ENCODE data around the gene SOWAHB. TPM values are rescaled to one million over a fixed set of nuclear protein-coding genes. Genes with fewer than 3 reads are reported as not detected.

The SOWAHB gene, protein sequence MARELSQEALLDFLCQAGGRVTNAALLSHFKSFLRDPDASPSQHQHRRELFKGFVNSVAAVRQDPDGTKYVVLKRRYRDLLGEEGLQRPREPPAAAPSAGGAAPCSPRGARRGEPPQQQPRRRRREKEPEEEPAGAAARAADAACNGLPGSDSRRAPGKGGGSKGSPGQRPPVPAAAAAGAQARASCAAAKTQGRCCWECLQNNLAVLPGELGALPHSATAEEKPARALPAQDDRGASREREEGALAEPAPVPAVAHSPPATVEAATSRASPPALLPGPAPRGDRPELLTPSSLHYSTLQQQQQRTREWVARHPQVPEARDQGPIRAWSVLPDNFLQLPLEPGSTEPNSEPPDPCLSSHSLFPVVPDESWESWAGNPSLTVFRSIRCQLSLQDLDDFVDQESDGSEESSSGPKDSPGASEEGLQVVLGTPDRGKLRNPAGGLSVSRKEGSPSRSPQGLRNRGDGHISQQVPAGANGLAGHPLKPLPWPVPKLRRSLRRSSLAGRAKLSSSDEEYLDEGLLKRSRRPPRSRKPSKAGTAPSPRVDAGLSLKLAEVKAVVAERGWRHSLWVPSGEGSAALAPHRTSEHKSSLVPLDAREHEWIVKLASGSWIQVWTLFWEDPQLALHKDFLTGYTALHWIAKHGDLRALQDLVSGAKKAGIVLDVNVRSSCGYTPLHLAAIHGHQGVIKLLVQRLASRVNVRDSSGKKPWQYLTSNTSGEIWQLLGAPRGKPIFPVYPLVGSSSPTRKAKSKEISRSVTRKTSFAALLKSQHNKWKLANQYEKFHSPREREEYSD
- total RNA-seq: 0.82 TPM in 1 of 2 replicates, not detected in the other

- DNase-seq (ENCODE audit: extremely low read depth, low read depth, low spot score): no peak
Observed at GRCh38 chr4:76897536-76898384, at the start of gene SOWAHB. Gene SOWAHB, minus strand, starts transcription at chr4:76898144. Its CDS starts 295 bp downstream, at chr4:76897849.

DNA sequence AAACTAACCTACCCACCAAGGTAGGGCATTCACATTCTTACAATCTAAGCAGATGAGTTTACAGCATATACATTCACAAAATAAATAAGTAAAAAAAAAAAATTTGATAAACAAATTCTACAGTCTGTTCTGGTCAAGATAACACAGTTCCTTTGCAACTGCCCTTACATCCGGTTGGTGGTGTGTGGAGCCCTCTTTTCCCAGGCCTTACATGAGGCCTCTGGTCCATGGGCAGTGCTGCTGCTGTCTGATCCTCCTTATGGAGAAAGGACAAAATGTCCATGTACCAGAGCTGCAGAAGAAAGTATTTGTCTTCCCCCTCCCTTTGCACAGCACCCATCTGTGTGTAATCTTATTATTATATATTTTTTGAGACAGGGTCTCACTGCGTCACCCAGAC, 49.4 kb upstream of the SOWAHB start:
- no peak for DNase-seq (ENCODE audit: extremely low read depth, low read depth, low spot score)

DNA sequence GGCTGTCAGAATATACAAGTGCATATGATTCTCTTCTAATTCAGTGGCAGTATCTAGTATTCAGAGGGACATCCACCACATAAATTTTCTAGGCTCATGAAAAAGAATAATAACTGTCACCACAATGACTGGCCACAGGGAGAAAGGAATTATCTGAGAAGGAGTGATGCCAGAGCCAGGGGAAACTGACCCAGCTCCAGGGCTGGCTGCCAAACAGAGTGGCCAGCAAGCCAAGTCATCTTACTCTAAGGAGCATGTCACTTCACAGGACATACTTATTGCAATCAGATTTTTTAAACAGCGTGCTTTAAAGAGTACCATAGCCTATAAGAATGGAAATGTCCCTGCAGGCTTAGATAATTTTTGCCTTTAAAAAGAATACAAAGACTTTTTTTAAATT, 45.8 kb upstream of the SOWAHB start:
- DNase-seq (ENCODE audit: extremely low read depth, low read depth, low spot score): no peak

DNA sequence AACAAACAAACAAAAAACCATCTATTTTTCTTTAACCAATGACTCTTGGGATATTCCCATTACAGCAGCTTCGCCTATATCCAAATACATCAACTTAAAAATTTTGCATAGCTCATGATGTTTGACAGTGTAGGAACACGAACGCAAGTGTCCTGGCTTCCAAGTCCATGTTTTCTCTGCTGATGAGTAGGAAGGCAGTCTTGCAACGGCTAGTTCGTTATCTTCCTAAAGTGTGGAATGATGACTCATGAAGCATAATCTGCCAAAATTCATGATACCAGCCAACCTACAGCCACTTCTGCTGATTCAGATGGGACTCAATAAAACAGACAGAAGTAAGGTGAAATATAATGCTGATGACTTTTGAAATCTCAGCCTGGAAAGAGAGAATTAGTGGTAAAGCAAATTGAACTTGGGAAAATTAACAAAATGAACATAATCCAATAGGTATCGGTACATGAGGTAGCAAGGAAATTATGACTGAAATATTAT, 45.2 kb upstream of the SOWAHB start:
- no peak for DNase-seq (ENCODE audit: extremely low read depth, low read depth, low spot score)

GRCh38 chr4:76939184-76939583, 41.2 kb upstream of the SOWAHB start:
- DNase-seq (ENCODE audit: extremely low read depth, low read depth, low spot score): no peak

- DNase-seq (ENCODE audit: extremely low read depth, low read depth, low spot score): no peak
Observed at GRCh38 chr4:76931576-76932276, 33.8 kb upstream of the SOWAHB start.

- no peak for DNase-seq (ENCODE audit: extremely low read depth, low read depth, low spot score)
Observed at GRCh38 chr4:76931087-76931486, 33.1 kb upstream of the SOWAHB start.

DNA sequence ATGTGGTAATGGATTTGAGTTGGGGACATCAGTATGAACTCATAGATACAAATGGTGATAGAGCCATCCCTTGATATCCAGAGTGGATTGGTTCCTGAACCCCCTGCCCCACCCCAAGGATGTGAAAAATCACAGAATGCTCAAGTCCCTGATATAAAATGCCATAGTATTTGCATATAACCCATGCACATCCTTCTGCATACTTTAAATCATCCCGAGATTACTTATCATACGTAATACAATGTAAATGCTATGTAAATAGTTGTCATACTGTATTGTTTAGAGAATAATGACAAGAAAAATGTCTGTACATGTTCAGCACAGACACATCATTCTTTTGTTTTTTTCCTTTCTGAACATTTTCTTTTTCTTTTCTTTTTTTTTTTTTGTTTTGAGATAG, 32.7 kb upstream of the SOWAHB start:
- DNase-seq (ENCODE audit: extremely low read depth, low read depth, low spot score): no peak

DNA sequence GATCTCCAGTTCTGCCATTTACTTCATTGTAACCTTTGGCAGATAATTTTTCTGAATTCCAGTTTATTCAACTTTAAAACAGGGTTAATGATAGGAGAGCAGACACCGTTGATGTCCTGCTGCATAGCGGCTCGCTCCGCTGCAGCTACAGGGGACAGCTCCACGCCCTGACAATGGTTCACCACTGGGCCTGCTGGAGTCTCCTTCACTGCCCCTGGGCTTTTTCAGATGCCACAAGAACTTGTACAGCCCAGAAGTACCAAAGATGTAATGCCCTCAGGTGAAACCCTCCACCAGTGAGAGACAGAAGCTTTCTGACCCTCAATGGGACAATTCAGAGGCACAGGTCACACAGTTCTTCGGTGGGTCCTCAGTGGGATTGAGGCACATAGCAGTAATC, 28.9 kb upstream of the SOWAHB start:
- DNase-seq (ENCODE audit: extremely low read depth, low read depth, low spot score): no peak

DNA sequence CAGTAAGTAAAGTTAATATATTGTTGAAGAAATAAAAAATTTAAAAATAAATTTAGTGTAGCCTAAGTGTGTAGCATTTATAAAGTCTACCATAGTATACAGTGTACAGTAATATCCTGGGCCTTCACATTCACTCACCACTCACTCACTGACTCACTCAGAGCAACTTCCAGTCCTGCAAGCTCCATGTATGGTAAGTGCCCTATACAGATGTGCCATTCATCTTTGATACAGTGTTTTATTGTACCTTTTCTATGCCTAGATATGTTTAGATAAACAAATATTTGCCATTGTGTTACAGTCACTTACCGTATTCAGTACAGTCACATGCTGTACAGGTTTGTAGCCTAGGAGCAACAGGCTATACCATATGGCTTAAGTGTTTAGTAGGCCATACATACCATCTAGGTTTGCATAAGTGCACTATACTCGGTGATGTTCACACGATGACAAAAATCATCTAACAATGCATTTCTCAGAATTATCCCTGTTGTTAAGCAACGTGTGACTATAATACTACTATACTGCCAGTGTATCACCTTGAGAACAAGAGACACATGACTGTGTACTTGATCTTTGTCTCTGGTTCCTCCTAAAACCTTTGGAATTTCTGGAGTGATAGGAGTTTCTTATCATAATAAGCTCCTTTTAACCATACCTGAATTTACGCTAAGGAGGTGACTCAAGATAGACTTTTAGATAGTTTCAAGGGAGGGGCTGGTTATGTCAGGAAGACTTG, 25.8 kb upstream of the SOWAHB start:
- DNase-seq (ENCODE audit: extremely low read depth, low read depth, low spot score): no peak

DNA sequence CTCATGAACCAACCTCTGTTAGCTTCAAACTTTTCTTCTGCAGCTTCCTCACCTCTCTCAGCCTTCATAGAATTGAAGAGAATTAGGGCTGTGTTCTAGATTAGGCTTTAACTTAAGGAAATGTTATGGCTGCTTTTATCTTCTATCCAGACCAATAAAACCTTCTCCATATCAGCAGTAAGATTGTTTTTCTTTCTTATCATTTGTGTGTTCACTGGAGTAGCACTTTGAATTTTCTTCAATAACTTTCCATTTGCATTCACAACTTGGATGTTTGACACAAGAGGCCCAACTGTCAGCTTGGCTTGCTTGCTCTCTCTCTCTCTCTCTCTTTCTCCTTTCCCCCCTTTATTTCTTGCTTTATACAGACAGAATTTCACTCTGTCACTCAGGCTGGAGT, 22.8 kb upstream of the SOWAHB start:
- no peak for DNase-seq (ENCODE audit: extremely low read depth, low read depth, low spot score)

- DNase-seq (ENCODE audit: extremely low read depth, low read depth, low spot score): no peak
Observed at GRCh38 chr4:76909711-76910110, 11.8 kb upstream of the SOWAHB start.

DNA sequence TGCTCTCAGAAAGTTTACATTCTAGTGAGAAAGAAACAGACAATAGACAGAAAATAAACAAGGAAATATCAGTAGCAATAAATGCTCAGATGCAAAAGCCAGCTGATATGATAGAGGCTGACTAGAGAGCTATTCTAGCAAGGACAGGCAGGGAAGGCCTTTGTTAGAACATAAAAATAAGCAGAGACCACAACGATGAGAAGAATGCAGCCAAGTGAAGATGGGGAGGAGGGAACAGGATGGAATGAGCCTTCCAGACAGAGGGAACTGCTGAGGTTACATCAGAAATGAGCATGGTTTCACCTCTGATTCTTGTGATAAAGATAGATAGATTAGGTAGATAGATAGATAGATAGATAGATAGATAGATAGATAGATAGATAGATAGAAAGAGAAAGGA, 7.6 kb upstream of the SOWAHB start:
- no peak for DNase-seq (ENCODE audit: extremely low read depth, low read depth, low spot score)

DNA sequence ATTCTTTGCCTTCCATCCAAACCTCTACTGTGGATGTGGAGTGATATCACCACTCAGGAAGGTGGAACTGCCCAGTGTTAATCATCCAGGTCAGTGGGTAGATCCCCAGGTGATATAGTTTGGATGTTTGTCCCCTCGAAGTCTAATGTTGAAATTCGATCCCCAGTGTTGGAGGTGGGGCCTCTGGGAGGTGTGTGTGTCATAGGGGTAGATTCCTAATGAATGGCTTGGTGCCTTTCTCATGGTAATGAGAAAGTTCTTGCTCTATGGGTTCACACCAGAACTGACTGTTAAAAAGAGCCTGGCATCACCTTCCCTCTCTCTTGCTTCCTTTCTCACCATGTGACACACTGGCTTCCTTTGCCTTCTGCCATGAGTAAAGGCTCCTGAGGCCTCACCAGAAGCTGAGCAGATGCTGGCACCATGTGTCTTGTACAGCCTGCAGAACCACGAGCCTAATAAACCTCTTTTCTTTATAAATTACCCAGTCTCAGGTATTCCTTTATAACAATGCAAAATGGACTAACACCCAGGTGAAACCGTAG, 6.8 kb upstream of the SOWAHB start:
- DNase-seq (ENCODE audit: extremely low read depth, low read depth, low spot score): no peak

- DNase-seq (ENCODE audit: extremely low read depth, low read depth, low spot score): no peak
Observed at GRCh38 chr4:76902233-76902890, 4.4 kb upstream of the SOWAHB start.

GRCh38 chr4:76898949-76899645, 1.2 kb upstream of the SOWAHB start:
- DNase-seq (ENCODE audit: extremely low read depth, low read depth, low spot score): no peak

GRCh38 chr4:76898385-76898692, 395 bp upstream of the SOWAHB start:
- no peak for DNase-seq (ENCODE audit: extremely low read depth, low read depth, low spot score)
